HAP-1 (cell line): ENCODE measurements around the gene ISLR.

Experiments
- DNase-seq, 2 experiments: peaks; one replicate each; pipeline ENCODE4 v3.0.0-alpha.2; 2016 to 2020; ENCODE audit warnings: low spot score in 2 of 2
- H3K27me3 ChIP-seq: fragments of 250-450 bp; sonication (Bioruptor Pico); 2 replicates; pipeline ENCODE4 v1.5.1; 2020; ENCODE audit warnings: low read depth, mild to moderate bottlenecking, moderate library complexity
- H3K36me3 ChIP-seq: fragments of 250-450 bp; sonication (Bioruptor Pico); replicated peaks from 2 replicates; pipeline ENCODE4 v1.5.1; 2020; ENCODE audit warnings: mild to moderate bottlenecking
- H3K4me1 ChIP-seq: fragments of 250-450 bp; sonication (Bioruptor Pico); 2 replicates; pipeline ENCODE4 v1.5.1; 2020; ENCODE audit warnings: mild to moderate bottlenecking
- H3K4me3 ChIP-seq: fragments of 250-450 bp; sonication (Bioruptor Pico); 2 replicates; pipeline ENCODE4 v1.5.1; 2020; ENCODE audit warnings: mild to moderate bottlenecking, moderate library complexity
- H3K9me3 ChIP-seq: fragments of 250-450 bp; sonication (Bioruptor Pico); 2 replicates; pipeline ENCODE4 v1.5.1; 2020; ENCODE audit warnings: mild to moderate bottlenecking, moderate library complexity
- in situ Hi-C: fragments of 300-500 bp; cut with MboI; formaldehyde crosslinking; loops from 3 replicates; pipeline ENCODE4 v1.14.3; 2020; ENCODE audit warnings: low sequenced_read_pairs, inconsistent platforms, mixed read lengths

ISLR gene, protein sequence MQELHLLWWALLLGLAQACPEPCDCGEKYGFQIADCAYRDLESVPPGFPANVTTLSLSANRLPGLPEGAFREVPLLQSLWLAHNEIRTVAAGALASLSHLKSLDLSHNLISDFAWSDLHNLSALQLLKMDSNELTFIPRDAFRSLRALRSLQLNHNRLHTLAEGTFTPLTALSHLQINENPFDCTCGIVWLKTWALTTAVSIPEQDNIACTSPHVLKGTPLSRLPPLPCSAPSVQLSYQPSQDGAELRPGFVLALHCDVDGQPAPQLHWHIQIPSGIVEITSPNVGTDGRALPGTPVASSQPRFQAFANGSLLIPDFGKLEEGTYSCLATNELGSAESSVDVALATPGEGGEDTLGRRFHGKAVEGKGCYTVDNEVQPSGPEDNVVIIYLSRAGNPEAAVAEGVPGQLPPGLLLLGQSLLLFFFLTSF

DNA sequence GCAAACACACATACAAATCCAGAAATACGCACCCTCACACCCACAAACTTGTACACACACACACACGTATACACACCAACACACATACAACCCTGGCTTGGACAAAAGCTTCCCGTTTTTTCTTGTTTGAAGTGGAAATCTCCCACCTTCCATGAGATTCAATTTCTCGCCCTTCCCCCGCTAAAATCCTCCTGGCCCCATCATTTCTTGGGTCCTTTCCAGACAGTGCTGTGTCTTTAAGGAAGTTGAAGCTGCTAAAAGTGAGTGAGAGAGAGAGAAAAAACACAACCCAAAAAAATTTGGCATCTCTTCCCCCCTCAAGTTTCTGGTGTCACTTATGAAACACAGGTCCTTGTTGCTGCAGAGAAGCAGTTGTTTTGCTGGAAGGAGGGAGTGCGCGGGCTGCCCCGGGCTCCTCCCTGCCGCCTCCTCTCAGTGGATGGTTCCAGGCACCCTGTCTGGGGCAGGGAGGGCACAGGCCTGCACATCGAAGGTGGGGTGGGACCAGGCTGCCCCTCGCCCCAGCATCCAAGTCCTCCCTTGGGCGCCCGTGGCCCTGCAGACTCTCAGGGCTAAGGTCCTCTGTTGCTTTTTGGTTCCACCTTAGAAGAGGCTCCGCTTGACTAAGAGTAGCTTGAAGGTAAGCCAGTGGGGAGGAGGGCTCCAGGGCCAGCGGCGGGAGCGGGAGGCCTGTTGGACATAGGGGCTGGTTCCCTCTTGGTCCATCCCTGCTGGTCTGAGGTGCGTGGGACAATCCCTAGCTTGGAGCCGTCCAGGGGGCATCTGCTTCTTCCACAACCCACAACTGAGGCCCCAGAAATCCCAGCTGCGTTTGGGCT lies at the start of gene ISLR:
TSS of gene ISLR (plus strand) at position 331 of the 839 bp plus-strand sequence. CDS start 1,149 bp downstream, outside the sequence.
- H3K27me3 ChIP-seq = peaks cover 11% of the 10 kb centered on the region
- DNase-seq = peak in 1 of 2 experiments; percentile 10

DNA sequence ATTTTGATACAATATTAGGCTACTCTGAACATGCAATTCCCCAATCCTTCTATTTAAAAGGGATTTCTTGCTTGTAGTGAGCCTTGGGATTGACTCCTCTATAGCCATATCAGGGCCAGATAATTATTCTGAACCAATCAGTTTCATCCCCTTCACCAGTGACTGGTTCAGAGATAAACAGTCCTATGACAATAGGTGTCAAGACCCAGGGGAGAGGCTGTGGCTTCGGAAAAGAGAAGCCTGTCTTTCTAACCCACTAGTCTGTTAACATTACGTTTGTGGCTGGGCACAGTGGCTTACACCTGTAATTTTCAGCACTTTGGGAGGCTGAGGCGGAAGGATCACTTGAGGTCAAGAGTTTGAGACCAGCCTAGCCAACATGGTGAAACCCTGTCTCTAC lies 49.3 kb upstream of the ISLR start:
- Histone ChIP-seq H3K4me1 (peaks cover 16% of the 10 kb centered on the region), H3K27me3 (peaks cover 51% of the 10 kb centered on the region), H3K4me3 (no peak overlapping the region), H3K36me3 (no peaks in the 10 kb centered on the region), H3K9me3 (no peaks in the 10 kb centered on the region)
- in situ Hi-C loops = loop anchor here (10.0 to 25.0 kb wide), 3 partner anchors 311 to 1437 kb away; partner anchors contain the start of genes ADPGK, BBS4, HIGD2B and SEMA7A
- DNase-seq = no peak

More for the DNA sequence above, at the start of gene ISLR:
- in situ Hi-C loops = no loop called here
- no peak within 1 kb of the TSS for H3K4me3 ChIP-seq
- no peaks in the 10 kb centered on the region for H3K9me3 ChIP-seq
- H3K4me1 ChIP-seq = 0 out of 2 replicates have a peak, but pooled peaks cover 3% of the 10 kb centered on the region
- no peaks in the 10 kb centered on the region for H3K36me3 ChIP-seq

DNA sequence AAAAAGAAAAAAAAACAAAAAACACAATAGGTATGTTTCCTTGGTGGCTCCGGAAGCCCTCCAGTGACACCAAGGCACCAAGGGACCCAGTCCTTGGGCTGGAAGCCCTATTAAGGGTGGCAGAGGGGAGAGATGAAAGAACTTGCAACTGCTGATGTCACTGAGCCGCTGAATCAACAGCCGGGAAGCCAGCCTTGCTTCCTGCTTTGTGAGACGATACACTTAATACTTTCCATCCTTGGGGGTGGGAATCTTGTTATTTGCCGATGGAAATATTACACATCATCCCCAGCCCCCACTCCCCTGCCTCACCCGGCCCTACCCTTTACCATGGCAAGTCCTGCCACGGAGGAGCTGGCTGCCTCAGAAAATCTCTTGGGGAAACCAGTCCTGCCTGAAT lies 48.8 kb upstream of the ISLR start:
- Histone ChIP-seq H3K4me3 (no peak overlapping the region), H3K4me1 (peaks cover 18% of the 10 kb centered on the region), H3K9me3 (no peaks in the 10 kb centered on the region), H3K36me3 (no peaks in the 10 kb centered on the region), H3K27me3 (peaks cover 57% of the 10 kb centered on the region)
- DNase-seq = peak in 1 of 2 experiments; percentile 9
- in situ Hi-C loops = loop anchor here (10.0 to 25.0 kb wide), 3 partner anchors 310 to 1437 kb away; partner anchors contain the start of genes ADPGK, BBS4, HIGD2B and SEMA7A

DNA sequence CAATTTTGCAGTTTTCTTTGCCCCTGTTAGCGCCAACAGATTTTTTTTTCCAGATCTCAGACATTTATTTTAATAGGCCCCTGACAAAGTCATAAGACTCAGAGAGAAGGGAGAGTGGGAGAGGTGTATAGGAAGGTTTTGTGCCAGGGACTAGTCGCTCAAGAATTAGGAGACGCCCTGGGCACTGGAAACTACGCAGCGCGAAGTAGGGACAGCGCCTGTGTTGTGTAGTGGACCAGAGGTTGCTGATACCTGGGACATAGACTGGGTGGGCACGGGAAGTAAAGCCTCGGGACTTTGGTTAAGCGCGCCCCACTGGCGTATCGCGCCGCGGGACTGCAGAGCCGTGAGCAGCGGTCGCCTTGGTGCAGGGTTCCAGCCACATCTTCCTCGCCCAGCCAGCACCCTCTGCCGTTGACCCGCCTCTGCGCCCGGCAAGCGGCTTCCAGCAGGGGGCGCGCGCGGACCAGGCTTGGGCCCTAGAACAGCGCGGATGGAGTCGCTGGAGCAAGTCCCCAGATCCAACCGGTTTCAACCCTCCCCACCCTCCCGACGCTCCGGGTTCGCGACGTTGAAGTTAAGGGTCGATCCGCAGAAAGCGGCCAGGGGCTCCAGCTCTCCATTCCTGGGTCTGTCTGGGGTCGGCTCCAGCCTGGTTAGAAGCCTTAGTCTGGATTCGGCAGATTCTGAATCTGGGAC lies 46.1 kb upstream of the ISLR start:
- H3K4me3 ChIP-seq = peak overlapping the region; percentile 46
- H3K27me3 ChIP-seq = peaks cover 81% of the 10 kb centered on the region
- H3K4me1 ChIP-seq = peaks cover 19% of the 10 kb centered on the region
- no peaks in the 10 kb centered on the region for H3K9me3 ChIP-seq
- no peaks in the 10 kb centered on the region for H3K36me3 ChIP-seq
- DNase-seq = peak; percentile 95 to 99
- in situ Hi-C loops = loop anchor here (10.0 kb wide), 1 partner anchor 307 kb away; the partner anchor contains the start of gene SEMA7A

DNA sequence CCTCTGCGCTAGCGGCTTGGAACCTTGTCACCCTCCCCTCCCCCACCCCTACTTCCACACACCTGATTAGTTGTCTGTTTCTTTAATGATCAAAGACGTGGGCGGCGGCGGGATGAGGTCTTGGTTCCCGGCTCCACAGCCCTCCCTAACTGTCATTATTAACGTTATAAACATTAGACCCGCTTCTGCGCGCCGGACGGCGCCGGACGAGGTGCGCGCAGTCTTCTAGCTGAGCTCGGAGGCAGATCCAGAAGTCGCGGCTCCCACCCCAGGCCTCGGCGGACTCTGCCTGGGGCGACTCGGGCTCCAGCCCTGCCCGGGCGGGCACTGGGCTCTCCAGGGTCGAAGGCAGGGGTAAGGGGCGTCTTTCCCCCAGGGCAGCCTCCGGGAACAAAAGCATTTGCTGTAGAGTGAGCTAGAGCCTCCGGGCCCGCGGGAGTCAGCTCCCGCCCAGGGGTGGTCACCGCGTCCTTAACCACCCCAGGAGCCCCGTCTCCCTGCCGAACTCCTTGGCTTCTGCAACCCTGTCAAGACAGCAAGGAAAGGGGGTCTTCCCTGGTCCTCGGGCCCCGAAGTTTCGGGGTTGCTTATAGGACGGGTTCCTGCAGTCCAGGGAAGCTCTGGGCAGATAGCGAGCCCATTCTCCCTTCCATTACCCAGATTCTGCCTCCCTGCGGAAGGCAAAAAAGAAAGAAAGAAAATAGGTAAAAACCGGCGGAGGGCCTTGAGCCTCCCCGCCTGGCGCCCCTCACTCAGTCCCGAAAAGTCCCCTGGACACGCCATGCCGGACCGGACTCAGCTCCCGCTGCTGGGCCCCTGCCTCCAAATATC lies 45.3 kb upstream of the ISLR start:
- in situ Hi-C loops = loop anchor here (10.0 kb wide), 1 partner anchor 307 kb away; the partner anchor contains the start of gene SEMA7A
- Histone ChIP-seq H3K4me3 (peak overlapping the region; percentile 46), H3K36me3 (no peaks in the 10 kb centered on the region), H3K4me1 (peaks cover 19% of the 10 kb centered on the region), H3K27me3 (peaks cover 86% of the 10 kb centered on the region), H3K9me3 (no peaks in the 10 kb centered on the region)
- DNase-seq = peak; percentile 23 to 61

DNA sequence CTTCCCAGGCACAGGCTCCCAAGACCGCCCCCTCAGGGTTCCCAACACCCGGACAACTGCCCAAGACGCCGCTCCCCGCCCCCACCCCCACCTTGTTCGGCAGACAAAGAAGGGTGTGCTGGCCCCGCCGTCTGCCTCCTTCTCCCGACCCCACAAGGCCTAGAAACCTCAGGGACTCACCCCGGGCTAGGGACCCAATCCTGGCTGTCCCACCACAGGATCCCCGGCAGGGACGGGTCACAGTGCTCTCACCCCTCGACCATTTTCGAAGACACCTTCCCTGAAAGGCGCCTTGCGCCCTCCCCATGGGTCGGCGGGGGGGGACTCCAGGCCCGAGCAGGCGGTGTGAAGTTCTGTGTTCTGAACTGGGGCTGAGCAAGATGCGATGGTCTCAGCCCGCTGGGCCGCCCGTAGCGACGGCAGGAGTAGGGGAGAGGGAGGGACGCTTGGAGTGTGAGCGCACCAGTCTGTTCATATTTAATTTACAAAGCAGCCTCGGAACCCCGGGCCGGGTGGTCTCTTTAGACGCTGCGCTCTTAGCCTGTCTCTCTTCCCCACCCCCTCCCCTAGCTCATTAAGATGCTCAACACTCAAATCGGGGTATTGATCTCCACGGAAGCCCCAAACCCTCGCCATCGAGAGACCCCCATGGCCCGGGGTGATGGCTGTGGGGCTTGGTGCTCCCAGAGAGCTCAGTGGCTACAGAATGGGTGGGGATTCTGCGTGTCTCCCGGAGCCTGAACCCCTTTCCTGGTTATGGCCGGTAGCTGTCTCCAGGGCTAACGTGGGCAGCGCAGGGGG lies 44.5 kb upstream of the ISLR start:
- in situ Hi-C loops = loop anchor here (10.0 kb wide), 1 partner anchor 306 kb away; the partner anchor contains the start of gene SEMA7A
- no peak for DNase-seq

DNA sequence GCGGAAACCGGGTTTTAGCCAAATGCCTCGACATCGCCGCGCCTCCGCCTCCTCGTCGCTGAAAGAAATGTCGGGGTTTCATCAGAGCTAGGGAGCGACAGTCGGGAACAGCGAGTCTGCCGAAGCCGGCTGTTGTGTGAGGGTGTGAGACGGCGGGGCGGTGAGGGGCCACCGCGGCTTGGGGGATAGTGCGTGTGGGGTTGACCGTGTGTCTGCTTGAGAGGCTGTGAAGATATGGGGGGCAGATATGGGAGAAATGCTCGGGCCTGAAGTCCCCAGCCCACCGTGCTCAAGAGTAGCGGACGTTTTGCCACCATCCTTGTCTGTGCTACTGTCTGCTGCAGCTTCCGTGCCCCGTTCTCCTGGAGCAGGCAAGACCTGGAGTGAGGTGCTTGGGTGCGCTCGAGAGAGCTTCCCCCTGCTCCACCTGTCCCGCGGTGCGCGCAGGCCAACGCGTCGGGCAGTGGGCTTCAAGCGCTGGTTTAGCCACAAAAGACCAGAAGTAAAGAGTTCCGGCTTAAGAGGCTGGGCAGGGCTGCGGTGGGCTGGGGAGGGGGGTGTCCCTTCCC lies 43.8 kb upstream of the ISLR start:
- in situ Hi-C loops = loop anchor here (5.0 to 10.0 kb wide), 2 partner anchors 178 to 305 kb away; partner anchors contain the start of gene SEMA7A
- no peaks in the 10 kb centered on the region for H3K9me3 ChIP-seq
- no peak overlapping the region for H3K4me3 ChIP-seq
- H3K36me3 ChIP-seq = no peaks in the 10 kb centered on the region
- peaks cover 19% of the 10 kb centered on the region for H3K4me1 ChIP-seq
- peaks cover 81% of the 10 kb centered on the region for H3K27me3 ChIP-seq
- no peak for DNase-seq

More for the DNA sequence above, 44.5 kb upstream of the ISLR start:
- Histone ChIP-seq H3K9me3 (no peaks in the 10 kb centered on the region), H3K4me1 (peaks cover 19% of the 10 kb centered on the region), H3K27me3 (peaks cover 86% of the 10 kb centered on the region), H3K36me3 (no peaks in the 10 kb centered on the region), H3K4me3 (no peak overlapping the region)

DNA sequence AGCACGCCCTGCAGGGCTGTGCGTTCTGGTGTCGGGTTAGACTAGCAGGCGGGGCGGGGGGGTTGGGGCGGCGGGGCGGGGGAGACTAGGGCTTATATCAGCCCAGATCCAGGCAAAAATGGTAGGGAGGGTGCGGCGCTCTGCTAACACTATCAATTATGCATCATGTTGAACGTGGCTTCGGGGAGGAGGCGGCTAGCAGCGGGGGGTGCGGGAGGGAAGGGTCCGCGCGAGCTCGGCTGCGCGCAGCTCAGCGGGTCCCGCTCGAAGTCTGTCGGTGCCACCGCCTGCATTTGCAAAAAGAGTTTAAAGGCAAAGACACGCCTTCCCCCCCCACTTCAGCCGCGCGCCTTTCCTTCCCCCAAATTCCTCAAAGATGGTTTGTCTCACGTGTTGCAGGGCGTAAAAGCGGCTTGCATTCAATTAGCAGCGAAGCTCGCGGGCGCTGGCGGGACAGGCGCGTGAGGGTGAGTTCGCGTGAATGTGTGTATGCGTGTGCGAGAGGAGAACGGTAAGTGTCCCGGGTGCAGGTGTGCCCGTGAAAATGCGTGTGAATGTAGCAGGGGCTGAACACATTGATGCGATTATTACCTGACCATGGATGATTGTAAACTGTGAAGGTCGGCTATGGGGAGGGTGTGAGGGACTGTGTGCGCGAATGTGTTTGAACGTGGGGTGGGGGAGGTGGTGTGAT lies 43.2 kb upstream of the ISLR start, which contains the start of gene ISLR2:
TSS of gene ISLR2 (plus strand) at position 432 of the 694 bp plus-strand sequence. CDS start 2,169 bp downstream, outside the sequence.
- in situ Hi-C loops = loop anchor here (5.0 kb wide), 1 partner anchor 177 kb away; no protein-coding TSS in a partner anchor
- Histone ChIP-seq H3K36me3 (no peaks in the 10 kb centered on the region), H3K27me3 (peaks cover 82% of the 10 kb centered on the region), H3K4me1 (peaks cover 19% of the 10 kb centered on the region), H3K4me3 (no peak within 1 kb of the TSS), H3K9me3 (no peaks in the 10 kb centered on the region)
- no peak for DNase-seq

DNA sequence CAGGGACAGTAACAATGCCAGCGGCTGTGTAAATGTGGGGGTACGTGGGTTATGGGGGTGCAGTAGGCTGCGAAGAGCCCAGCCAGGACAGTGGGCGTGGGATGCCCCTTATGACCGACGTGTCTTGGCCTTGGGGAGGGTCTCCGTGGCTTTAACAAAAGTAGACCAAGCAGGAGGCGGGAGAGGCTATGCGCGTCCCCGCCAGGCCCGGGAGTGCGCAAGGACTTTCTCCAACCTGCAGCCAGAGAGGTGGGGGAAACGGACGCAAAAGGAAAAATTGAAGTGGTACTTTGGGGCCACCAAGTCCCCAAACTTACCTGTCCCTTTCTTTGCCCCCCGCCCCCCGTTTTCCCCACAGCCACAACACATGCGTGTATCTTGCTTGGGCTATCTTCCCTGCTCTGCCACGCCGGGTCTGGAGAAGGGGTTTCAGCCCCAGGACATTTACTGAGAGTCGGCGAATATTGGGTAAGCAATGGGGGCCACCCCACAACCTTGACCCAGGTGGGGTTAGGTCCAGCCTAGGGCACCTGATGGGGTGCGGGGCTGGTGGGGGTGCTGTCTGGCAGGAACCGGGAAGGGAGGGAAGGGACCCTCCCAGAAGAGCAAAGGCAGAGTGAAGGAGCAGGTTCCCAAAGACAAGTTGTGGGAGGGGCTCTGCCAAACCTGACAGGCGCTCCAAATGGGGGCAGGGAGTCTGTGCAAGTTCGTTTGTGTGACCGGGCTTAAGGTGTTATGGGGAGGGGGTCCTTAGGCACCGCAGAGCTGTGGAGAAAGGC lies 42.5 kb upstream of the ISLR start:
- H3K9me3 ChIP-seq = no peaks in the 10 kb centered on the region
- no peak for DNase-seq
- H3K27me3 ChIP-seq = peaks cover 75% of the 10 kb centered on the region
- H3K36me3 ChIP-seq = no peaks in the 10 kb centered on the region
- H3K4me3 ChIP-seq = no peak overlapping the region
- in situ Hi-C loops = loop anchor here (5.0 kb wide), 1 partner anchor 176 kb away; no protein-coding TSS in a partner anchor
- H3K4me1 ChIP-seq = peaks cover 19% of the 10 kb centered on the region

DNA sequence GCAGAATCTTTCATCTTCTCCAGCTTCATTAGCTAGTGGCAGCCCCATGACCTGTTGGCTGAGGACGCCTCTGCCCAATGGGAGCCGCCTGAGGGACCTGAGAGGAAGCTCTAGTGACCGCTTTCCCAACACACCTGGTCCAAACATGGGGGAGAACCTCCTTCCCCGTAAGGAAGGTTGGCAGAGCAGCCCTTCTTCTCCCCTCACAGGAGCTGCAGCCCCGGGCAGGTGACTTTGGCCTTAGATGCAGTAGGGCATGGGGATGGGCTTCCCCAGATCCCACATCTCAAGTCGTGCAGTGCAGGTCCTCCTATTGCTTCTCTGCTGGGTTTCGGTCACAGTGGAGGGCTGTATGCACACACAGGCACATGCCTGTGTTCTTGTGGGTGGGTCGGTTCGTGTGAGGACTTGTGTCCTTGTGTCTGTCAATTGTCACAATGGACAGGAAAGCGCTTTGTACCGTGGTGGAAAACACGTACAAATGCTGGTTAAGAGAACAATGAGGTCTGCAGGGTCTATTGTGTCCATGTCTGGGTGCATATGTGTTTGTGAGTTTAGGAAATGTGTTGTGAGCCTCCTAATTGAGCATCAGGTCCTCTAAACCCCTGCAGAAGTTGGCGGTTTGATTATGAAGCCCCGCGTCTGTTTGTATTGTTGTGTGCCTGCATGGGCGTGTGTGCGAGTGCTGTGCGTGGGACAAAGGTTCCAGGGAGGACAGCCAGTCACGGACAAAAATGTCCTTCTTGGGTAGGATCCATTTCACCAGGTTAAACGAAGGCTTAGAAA lies 41.7 kb upstream of the ISLR start:
- peaks cover 22% of the 10 kb centered on the region for H3K4me1 ChIP-seq
- peaks cover 75% of the 10 kb centered on the region for H3K27me3 ChIP-seq
- DNase-seq = no peak
- in situ Hi-C loops = loop anchor here (5.0 kb wide), 1 partner anchor 175 kb away; no protein-coding TSS in a partner anchor
- no peak overlapping the region for H3K4me3 ChIP-seq
- H3K36me3 ChIP-seq = no peaks in the 10 kb centered on the region
- no peaks in the 10 kb centered on the region for H3K9me3 ChIP-seq
